Keratinocyte (primary cell): Measurements from ENCODE around the gene NUP210L.

ENCODE experiments used
- EZH2 ChIP-seq: IDR thresholded peaks from one replicate; pipeline ENCODE4 v1.6.1; 2012; ENCODE audit warnings: inconsistent platforms, mild to moderate bottlenecking, low read length, moderate library complexity
- TF ChIP-seq, protein P1 (sequence below), 3 experiments: IDR thresholded peaks in 1 of 3; conservative IDR thresholded peaks in 1 of 3; optimal IDR thresholded peaks in 1 of 3; 2 replicates in 2 of 3; 3 replicates in 1 of 3; pipeline versions ENCODE3 to v1.5.1; 2011; ENCODE audit warnings: low read length in 3 of 3, mild to moderate bottlenecking in 3 of 3, moderate library complexity in 2 of 3, control low read depth in 1 of 3, inconsistent platforms in 1 of 3; ENCODE audit not compliant: insufficient read depth in 2 of 3; ENCODE audit errors: extremely low read depth in 1 of 3

GRCh38 chr1:154094411-154094810, 60.5 kb downstream of the NUP210L start:
- TF ChIP-seq, protein P1, sequence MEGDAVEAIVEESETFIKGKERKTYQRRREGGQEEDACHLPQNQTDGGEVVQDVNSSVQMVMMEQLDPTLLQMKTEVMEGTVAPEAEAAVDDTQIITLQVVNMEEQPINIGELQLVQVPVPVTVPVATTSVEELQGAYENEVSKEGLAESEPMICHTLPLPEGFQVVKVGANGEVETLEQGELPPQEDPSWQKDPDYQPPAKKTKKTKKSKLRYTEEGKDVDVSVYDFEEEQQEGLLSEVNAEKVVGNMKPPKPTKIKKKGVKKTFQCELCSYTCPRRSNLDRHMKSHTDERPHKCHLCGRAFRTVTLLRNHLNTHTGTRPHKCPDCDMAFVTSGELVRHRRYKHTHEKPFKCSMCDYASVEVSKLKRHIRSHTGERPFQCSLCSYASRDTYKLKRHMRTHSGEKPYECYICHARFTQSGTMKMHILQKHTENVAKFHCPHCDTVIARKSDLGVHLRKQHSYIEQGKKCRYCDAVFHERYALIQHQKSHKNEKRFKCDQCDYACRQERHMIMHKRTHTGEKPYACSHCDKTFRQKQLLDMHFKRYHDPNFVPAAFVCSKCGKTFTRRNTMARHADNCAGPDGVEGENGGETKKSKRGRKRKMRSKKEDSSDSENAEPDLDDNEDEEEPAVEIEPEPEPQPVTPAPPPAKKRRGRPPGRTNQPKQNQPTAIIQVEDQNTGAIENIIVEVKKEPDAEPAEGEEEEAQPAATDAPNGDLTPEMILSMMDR (optimal IDR thresholded peaks at IDR 0.05 in 1 of 3, IDR thresholded peaks at IDR 0.05 in 1 of 3, conservative IDR thresholded peaks at IDR 0.05 in 1 of 3; ENCODE audit: extremely low read depth in 1 of 3, insufficient read depth in 2 of 3, low read length in 3 of 3) = no peak
- TF ChIP-seq EZH2 = no peak
